Measurements from ENCODE around the gene PHF1. TPM values are rescaled to one million over a fixed set of nuclear protein-coding genes. Genes with fewer than 3 reads are reported as not detected.
A peak's percentile ranks its signal among the peaks of the same experiment; 100 is the strongest.

Gene PHF1
- total RNA-seq, 1 donor from 2014 or later, result 17.3 TPM

DNA sequence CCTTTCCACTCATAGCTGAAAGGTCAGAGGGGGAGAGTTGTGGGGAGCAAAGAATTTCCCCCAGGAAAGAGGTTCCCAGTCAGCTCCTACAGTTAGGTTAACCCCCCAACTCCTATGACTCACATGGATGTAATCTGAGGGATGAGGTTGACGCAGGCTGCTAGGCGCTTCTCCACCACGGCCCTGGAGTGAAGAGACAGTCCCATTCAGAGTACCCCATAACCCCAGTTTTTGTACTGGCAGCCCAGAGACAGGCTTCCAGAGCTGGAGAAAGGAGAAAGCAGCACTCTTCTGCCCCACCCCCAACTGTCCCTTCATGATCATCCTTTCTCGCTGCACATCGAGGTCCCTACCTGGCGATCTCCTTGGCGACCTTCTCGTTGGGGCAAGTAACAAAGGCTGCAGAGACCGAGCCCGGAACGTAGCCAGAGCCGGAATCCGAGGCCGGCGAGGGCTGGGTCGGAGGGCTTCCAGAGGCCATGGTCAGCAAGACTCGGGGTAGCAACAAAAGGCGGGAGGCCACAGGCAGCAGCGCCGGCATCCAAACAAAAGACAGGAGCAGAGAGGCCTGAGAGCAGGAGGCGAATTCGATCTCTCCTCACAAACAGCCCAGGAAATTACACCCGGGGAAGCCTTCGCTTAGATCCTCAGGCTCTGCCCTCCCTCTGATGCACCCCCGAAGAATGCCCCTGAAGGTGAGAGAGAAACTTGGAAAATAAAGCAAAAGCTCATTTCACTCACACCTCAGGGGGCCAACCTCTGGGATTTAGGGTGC is 6.5 kb downstream of the PHF1 start:
- peak; percentile 63 for DNase-seq (ENCODE audit: low spot score)

- peak; percentile 100 for DNase-seq (ENCODE audit: low spot score)
Observed at GRCh38 chr6:33417903-33418689, 7.3 kb downstream of the PHF1 start, which contains the start of gene CUTA. Gene CUTA, minus strand, starts transcription at chr6:33418107. Its CDS starts 107 bp downstream, at chr6:33418000.

GRCh38 chr6:33418690-33419291 is 8.0 kb downstream of the PHF1 start:
- peak; percentile 45 for DNase-seq (ENCODE audit: low spot score)

- peak; percentile 90 for DNase-seq (ENCODE audit: low spot score)
Observed at GRCh38 chr6:33419580-33420490, 9.0 kb downstream of the PHF1 start, which contains the start of gene SYNGAP1. Gene SYNGAP1, plus strand, starts transcription at chr6:33420065. Its CDS starts 200 bp downstream, at chr6:33420265.

- DNase-seq (ENCODE audit: low spot score), result no peak
Observed at GRCh38 chr6:33420491-33421343, 9.9 kb downstream of the PHF1 start.

DNA sequence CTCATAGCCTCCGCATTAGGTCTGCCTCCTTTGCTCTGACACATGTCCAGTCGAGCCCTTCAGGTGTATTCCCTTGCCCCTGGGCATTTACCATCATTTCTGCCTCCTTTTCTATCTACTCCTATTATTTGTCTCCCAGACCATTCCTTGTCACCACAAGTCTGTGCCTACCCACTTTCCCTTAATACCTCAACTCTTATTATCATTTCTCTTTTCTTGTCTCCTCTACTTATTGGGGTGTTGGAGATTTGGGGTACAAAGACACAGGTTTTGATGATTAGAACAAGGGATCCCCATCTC is 10.5 kb downstream of the PHF1 start:
- DNase-seq (ENCODE audit: low spot score), result no peak

DNA sequence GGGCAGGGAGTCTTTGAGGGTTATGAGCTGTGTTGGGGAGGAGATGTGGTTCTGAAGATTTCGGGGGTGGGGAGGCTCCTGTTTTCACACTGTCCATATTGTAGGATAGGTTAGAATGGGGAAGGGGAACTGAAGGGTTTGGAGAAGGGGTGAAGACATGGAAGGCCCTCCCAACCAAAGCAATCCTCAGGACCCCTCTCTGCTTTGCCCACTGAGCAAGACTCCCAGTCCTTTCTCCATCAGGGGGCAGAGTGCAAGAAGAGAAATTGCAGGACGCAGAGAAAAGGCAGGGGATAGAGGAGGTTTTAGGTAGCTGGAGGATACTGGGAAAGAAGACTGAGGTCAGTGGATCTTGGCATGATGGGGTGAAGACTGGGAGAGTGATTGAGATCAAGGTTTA is 13.0 kb downstream of the PHF1 start:
- DNase-seq (ENCODE audit: low spot score), result no peak

- no peak for DNase-seq (ENCODE audit: low spot score)
Observed at GRCh38 chr6:33424855-33425667, 14.2 kb downstream of the PHF1 start.

DNA sequence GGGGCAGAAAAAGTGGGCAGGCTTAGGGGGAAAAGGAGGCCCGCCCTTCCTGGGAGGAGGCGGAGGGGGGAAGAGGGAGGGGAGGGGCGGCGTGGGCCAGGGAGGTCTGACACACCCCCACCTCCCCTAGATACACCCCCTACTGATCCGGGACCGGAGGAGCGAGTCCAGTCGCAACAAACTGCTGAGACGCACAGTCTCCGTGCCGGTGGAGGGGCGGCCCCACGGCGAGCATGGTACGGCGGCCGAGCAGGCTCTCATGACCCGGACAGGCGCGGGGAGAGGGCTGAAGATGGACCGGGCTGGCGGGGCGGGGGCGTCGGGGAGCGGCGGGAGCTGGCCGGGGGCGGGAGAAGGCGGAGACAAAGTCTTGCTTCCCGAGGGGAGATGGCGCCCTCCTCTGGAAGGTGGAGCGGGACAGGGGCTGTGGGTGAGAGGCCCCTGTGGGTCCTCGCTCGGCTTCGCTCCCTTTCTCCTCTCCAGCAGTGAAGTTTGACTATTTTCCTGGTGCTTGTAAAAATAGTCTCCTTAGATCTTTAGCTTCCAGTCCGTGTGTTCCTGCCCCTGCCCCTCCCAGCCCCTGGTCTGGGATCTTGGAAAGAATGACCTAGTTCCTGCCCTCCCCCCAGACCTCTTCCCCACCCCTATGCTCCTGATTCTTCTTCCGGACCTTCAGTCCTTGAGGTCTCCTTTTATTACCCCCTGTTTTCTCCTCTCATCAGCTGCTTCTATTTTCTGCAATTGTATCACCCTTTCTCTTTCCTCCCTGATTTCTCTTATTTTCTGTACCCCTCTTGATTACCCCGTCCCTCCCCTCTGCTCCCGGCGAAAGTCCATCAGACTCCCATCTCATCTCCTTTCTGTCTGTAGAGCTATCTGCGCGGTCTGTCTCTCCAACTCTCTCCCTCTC is 15.1 kb downstream of the PHF1 start:
- peak; percentile 93 for DNase-seq (ENCODE audit: low spot score)

- DNase-seq (ENCODE audit: low spot score), result peak; percentile 31
Observed at GRCh38 chr6:33426590-33427511, 16.0 kb downstream of the PHF1 start.

DNA sequence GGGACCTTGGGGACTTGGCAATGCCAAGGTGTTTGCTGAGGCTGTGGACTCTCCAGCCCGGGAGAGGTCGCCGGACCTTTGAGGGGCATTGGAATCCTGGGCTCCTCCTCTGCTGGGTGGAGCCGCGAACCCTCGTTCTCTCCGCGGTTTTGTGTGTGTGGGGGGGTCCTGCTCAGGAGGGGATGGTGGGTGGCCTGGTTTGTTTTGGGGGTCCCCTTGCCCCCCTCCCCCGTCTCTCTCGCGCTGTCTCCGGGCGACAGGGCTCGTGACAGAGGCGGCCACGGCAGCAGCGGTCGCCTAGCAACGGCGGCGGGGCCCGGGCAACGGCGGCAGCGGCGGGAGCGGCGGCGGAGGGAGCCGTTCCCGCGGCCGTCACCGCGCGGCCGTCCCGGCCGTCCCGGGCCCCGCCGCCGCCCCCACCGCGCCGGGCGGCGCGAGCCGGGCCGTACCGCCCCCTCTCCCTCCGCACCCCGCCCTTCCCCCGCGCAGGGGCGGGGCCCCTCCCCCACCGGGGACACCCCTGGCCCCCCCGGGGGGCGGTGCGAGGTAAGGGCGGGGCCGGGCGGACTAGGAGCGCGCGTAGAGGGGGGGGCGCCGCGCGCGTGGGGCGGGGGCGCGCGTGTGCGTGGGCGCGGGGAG is 16.9 kb downstream of the PHF1 start:
- peak; percentile 25 for DNase-seq (ENCODE audit: low spot score)

DNA sequence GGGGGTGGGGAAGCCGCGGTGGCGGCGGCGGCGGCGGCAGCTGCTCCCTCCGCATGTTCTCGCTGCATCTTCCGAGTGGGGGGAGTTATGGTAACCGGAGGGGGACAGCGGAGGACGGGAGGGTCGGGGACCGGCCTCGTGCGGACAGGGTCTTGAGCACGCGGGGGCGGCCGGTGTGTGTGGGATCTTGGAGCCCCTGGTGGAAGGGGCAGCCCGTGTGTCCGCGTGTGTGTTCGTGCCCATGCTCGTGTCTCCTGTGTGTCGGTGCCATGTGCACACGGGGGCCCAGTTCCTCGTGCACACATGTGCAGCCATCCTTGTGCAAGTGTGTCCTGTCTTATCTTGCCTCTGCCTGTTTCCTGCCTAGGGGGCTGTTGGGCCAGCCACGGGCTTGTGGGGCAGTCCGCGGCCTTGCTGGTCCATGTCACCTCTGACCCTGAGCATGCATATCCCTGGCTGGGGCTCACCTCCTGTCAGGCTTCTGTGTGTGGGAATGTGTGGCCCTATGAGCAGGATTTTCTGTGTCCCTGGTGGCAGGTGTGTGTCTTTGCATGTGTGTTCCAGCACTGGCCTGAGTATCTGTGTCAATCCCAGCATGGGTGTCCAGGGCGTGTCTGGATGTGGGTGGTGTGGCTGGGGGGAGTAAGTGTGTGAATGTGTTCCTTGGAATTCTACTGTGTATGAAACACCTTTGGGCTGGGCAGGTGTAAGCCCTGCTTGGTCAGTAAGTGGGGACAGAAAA is 17.6 kb downstream of the PHF1 start:
- peak; percentile 38 for DNase-seq (ENCODE audit: low spot score)

DNA sequence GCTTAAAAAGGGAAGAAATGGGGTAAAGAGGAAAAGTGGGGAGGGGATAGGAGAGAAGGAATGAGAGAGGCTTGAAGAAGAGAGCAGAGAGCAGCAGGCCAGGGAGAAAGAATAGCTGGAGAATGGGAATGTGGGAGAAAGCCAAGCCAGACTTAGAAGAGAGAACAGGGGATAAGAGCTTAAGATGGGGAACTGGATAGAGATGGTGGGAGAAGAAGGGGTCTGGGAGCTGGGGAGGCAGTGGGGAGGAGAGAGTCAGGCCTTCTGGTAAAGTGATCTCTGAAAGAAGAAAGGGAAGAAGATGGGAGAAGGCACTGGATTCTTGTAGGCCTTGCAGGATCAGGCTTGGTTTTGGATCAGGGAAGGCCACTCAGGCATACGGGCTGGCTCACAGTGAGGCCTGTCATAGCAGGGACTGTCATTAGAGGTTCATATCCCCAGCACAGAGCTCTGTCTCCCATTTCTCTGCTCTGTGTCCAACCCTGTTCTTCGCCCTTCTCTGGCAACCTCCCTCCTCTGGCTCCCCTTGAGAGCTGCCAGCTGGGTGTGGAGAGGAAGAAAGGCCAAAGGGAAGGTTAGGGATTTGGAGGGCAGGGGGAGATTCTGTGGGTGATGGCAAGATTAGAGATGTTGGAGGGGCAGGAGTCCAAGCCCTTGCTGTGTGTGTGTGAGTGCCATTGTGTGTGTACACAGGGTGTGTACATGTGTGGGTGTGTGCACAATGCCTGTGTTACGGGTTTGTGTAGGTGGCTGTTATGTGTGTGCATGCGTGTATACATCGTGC is 18.3 kb downstream of the PHF1 start:
- no peak for DNase-seq (ENCODE audit: low spot score)

GRCh38 chr6:33429750-33430052 is 18.9 kb downstream of the PHF1 start:
- DNase-seq (ENCODE audit: low spot score), result no peak

- no peak for DNase-seq (ENCODE audit: low spot score)
Observed at GRCh38 chr6:33430334-33430733, 19.5 kb downstream of the PHF1 start.
